Measurements from ENCODE around the gene EXOC3.

EXOC3 gene

DNA sequence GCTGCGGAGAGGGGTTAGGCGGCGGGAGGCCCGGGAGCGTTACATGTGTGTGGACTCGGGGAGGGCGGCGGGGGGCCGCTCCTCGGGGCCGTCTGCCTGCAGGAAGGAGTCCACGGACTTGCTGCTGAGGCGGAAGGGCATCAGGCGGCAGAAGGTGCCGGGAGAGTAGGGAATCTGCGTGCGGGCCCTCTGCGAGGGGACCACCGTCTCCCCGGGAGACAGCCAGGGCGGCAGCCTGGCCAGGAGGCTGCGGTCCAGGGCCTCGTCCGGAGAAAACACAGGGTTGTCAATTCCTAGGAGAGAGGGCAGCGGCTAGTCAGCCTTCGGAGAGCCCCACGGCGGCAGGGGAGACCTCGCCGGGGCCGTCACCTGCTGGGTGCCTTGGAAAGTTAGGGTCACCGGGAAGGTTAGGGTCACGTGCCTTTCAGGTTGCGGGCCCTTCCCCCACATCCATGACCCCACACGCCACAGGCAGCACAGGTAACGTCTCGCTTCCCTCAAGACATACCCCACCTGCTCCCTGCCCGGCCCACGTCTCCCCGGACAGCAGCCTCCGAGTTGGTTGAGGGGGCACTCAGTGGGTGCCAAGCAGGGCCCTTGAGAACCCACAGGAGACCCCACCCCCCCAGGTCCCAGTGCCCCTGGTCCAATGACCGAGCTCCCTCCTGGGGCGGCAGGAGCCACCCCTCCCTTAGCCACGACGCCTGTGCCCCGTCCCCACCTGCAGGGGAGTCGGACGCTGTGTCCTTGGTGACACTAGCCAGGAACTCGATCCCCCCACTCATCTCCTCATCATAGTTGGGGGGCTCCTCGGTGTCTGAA, 32.1 kb downstream of the EXOC3 start:
- TF ChIP-seq, protein P1, sequence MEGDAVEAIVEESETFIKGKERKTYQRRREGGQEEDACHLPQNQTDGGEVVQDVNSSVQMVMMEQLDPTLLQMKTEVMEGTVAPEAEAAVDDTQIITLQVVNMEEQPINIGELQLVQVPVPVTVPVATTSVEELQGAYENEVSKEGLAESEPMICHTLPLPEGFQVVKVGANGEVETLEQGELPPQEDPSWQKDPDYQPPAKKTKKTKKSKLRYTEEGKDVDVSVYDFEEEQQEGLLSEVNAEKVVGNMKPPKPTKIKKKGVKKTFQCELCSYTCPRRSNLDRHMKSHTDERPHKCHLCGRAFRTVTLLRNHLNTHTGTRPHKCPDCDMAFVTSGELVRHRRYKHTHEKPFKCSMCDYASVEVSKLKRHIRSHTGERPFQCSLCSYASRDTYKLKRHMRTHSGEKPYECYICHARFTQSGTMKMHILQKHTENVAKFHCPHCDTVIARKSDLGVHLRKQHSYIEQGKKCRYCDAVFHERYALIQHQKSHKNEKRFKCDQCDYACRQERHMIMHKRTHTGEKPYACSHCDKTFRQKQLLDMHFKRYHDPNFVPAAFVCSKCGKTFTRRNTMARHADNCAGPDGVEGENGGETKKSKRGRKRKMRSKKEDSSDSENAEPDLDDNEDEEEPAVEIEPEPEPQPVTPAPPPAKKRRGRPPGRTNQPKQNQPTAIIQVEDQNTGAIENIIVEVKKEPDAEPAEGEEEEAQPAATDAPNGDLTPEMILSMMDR (IDR thresholded peaks at IDR 0.05): no peak

DNA sequence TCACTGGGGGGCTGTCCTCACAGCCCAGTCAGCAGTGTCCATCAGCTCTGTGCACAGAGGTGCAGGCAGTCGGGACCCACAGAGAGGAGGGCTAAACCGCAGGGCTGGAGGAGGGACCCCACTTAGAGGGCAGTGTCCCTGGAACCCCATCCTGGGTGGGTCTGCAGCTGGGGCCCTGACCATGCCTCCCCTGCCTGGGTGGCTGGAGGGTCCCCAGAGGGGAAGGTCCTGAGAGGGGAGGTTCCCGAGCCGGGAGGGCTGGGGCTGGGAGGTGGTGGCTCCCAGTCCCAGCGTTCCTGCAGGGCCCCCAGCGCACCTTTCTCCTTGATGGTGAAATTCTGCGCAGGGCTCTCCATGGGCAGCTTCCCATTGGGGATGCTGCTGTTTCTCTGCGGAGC, 32.7 kb downstream of the EXOC3 start:
- TF ChIP-seq, protein P1 (IDR thresholded peaks at IDR 0.05): no peak

DNA sequence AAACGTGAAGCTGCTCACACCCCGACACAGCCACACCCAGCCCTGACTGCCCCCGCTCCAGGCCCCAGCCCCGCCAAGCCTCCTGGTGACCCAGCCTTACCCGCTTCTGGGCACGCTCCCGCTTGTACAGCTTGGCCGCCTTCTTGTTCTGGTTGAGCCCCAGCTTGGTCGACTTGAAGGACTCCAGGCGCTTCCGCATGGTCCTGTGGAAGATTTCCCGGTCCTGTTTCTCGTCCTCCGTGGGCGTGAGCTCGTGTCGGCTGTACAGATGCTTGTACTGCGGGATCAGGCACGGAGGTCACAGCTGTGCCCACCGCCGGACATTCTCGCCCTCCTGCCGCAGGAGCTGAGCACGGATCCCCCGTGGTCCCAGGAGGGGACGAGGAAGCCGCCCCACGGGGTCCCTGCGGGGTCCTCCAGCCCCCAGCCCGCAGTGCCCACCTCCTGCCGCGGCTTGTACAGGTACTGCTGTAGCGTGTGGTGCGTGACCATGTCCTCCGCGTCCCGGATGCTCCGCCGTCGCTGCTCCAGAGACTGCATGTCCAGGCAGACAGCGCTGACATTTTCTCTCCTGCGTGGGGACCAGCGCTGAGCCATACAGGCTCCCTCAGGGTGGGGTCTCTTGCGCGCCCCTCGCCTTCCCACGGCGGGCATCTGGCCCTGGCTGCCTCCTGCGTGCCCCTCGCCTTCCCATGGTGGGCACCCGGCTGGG, 33.3 kb downstream of the EXOC3 start:
- TF ChIP-seq, protein P1 (IDR thresholded peaks at IDR 0.05): no peak

DNA sequence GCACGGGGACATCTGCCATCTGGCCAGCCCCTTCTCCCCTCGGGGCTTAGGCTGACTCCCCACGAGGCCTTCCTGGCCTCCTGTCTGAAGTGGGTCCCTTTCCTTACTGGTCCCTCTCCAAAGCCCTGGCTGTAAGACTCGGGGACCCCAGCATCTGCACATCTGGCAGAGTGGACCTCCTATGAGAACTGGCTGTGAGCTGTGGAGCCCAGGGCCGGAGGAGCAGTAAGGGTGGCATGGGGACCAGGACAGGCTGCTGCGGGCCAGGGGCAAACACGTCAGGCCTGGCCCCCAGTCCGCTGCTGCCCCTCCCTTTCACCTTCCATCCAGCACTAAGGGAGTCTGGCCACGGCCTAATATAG, 33.8 kb downstream of the EXOC3 start:
- TF ChIP-seq, protein P1 (IDR thresholded peaks at IDR 0.05): no peak

DNA sequence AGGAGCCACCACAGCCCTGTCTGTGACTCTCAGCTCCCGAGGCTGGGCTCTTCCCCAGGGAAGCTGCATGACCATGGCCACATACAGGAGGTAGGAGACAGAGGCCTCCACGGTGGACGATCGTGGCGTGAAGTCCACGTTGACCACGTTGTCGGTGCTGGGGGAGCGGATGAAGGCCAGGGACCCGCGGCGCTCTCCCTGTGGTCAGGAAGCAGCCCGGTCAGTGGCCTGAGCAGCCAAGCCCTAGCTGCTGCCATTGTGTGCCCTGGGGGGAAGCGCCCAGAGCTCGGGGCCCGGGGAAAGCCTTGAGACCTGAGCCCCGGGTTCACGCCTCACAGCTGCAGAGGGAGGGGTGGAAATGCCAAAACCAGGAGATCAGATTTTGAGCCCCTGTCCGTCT, 34.3 kb downstream of the EXOC3 start:
- TF ChIP-seq, protein P1 (IDR thresholded peaks at IDR 0.05): no peak

DNA sequence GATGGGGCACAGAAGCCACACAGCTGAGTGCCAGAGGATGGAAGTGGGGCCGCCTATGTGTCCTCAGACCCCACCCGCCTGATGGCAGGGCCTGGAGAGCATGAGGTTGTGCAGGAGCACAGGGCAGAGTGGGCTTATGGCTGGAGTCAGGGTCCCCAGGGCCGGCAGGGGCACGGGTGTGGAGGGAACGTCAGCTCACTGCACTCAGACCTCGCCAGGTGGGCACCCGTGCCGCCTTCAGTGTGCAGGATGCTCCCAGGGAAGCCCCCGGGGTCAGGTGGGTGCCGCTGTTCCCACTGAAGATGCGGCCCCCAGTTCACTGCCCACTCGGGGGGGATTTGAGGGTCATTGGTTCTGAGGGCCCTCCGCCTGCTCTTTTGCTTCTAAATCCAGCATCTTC, 34.9 kb downstream of the EXOC3 start:
- TF ChIP-seq, protein P1 (IDR thresholded peaks at IDR 0.05): no peak

DNA sequence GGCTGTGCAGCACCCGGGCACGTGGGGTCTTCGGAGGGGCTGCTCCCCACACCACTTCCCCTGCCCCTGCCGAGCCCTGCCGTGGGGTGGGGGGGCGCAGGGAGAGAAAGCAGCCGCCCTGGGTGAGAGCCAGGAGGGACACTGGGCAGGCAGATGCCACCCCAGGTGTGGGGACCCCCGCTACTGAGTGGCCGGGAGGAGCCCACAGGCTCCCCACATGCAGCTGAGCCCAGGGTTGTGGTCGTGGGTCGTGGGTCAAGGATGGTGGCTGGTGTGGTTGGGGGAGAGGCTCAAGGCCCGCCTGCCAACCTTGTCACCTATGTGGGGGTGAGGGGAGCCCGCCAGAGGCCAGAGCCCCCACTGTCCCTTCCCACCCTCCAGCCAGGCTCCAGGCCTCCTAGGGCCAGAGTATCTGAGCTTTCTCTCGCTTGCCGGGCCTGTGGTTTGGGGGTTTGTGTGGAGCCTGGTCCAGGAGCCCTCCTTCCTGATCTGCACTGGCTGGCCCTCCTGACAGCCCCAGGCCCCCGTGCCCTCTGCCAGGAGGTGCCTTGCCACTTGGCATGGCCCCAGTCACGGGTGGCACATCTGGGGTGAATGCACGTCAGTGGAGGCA, 35.5 kb downstream of the EXOC3 start:
- TF ChIP-seq, protein P1 (IDR thresholded peaks at IDR 0.05): no peak

Measured in LNCAP (cell line).